ENCODE results near the gene PCBP1.
"Not testable (repeated sequence)": the region's sequence is repeated elsewhere in the genome, so short reads cannot be mapped to it uniquely, and the experiment has no call there.

PCBP1 gene

DNA sequence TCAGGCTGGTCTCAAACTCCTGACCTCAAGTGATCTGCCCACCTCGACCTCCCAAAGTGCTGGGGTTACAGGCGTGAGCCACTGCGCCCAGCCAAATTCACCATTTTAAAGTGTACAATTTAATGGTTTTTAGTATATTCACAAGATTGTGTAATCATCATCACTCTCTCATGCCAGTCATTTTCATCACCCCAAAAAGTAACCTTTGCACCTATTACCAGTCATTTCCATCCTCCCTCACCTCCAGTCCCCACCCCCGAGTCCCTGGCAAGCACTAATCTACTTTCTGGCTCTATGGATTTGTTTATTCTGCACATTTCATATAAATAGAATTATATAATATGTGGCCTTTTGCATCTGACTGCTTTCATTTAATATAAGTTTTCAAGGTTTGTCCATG is 10.8 kb downstream of the PCBP1 start:
- DNase-seq (ENCODE audit: low read depth in 2 of 2) = no peak

DNA sequence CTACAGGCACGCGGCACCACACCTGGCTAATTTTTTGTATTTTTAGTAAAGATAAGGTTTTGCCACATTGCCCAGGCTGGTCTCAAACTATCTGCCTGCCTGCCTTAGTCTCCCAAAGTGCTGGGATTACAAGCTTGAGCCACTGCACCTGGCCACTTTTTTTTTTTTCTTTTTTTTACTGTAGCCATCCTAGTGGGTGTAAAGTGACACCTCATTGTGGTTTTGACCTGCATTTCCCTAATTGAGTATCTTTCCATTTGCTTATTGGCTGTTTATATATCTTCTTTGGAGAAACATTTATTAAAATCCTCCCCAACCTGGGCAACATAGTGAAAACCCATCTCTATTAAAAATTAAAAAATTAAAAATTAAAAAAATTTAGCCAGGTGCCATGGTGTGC is 12.0 kb downstream of the PCBP1 start:
- DNase-seq (ENCODE audit: low read depth in 2 of 2) = no peak

DNA sequence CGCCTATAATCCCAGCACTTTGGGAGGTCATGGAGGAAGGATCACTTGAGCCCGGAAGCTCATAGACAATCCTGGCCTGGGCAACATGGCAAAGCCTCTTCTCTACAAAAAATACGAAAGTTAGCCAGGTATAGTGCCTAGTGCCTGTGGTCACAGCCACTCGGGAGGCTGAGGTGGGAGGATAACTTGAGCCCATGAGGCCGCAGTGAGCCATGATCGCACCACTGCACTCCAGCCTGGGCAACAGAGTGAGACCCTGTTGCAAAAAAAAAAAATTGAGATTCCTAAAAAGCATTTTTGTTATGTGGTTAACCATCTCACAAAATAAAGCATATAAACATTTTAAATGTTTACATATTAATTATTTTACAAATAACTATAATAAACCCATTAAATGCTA is 13.9 kb downstream of the PCBP1 start:
- no peak for DNase-seq (ENCODE audit: low read depth in 2 of 2)

GRCh38 chr2:70101686-70102085 is 14.4 kb downstream of the PCBP1 start:
- not testable (repeated sequence) for DNase-seq (ENCODE audit: low read depth in 2 of 2)

GRCh38 chr2:70102323-70102905 is 15.1 kb downstream of the PCBP1 start:
- not testable (repeated sequence) for DNase-seq (ENCODE audit: low read depth in 2 of 2)

GRCh38 chr2:70103531-70104061 is 16.3 kb downstream of the PCBP1 start:
- DNase-seq (ENCODE audit: low read depth in 2 of 2) = peak in 1 of 2 donors; percentile 19

DNA sequence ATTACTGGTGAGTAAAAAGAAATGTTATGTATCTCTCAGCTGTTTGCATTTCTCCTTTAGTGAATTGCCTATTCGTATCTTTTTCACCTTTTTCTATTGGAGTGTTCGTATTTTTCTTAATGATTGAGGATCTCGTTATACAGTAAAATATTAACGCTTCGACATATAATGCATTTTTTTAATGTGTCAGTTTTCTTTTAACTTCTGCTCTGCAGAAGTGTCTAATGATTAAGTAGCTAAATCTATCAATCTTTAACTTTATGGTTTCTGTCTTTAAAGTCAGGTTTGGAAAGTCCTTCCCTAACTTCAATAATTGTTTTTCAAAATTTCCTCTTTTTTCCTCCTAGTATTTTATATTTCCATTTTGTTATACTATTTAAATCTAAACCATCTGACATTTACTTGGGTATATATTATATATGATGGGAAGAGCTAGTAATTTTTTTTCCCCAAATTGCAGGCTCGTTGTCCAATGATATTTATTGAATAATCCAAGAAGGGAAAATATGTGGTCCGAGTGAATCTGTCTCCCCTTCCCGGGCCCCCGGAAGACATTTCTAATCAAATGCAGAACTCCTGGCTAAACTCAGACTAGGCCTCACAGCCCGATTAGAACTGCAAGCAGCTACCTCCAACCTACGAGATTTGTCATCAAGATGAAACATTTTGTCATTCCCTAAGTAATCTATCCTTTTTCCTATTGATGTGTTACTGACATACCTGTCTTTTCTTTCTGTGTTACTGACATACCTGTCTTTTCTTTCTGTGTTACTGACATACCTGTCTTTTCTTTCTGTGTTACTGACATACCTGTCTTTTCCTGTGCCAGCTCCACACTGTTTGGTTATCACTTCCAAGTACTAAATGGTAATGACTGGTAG is 17.2 kb downstream of the PCBP1 start:
- DNase-seq (ENCODE audit: low read depth in 2 of 2) = no peak

GRCh38 chr2:70106138-70106537 is 18.9 kb downstream of the PCBP1 start:
- not testable (repeated sequence) for DNase-seq (ENCODE audit: low read depth in 2 of 2)

GRCh38 chr2:70110397-70110796 is 23.1 kb downstream of the PCBP1 start:
- DNase-seq (ENCODE audit: low read depth in 2 of 2) = not testable (repeated sequence)

DNA sequence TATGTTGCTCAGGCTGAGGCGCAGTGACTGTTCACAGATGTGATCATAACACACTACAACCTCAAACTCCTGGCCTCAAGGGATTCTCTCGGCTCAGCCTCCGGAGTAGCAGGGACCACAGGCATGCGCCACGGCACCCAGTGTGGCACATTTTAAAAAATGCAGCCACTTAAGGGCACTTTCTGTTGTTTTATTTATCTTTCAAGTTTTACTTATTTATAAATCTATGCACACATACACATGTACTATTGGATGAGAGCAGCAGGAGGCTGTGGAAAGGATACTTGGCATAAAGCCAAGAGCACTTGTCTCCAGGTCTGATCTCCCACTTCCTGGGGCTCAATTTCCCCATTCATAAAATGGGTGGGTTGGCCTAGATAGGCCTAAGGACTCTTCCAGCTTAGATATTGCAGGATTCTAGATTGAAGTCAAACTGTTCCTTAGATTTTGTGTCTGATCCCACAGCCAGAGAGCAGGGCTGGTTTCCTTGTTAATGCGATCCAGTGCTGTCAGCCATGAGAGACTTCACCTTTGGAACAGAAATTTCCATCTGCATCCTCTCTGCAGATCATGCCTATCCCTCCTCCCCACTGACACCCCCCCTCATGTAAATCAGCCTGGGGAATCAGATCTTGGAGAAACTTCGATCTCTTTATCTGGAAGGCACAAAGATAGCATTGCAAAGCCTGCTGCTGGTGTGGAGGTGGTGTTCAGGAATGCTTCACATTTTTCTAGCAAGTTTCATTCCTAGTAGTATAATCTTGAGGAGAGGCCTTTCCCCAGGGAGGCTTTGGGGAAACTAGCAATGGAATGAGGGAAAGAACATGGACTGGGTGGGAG is 24.7 kb downstream of the PCBP1 start:
- DNase-seq (ENCODE audit: low read depth in 2 of 2) = no peak

- no peak for DNase-seq (ENCODE audit: low read depth in 2 of 2)
These were observed 26.2 kb downstream of the PCBP1 start for GRCh38 chr2:70113359-70114070.

DNA sequence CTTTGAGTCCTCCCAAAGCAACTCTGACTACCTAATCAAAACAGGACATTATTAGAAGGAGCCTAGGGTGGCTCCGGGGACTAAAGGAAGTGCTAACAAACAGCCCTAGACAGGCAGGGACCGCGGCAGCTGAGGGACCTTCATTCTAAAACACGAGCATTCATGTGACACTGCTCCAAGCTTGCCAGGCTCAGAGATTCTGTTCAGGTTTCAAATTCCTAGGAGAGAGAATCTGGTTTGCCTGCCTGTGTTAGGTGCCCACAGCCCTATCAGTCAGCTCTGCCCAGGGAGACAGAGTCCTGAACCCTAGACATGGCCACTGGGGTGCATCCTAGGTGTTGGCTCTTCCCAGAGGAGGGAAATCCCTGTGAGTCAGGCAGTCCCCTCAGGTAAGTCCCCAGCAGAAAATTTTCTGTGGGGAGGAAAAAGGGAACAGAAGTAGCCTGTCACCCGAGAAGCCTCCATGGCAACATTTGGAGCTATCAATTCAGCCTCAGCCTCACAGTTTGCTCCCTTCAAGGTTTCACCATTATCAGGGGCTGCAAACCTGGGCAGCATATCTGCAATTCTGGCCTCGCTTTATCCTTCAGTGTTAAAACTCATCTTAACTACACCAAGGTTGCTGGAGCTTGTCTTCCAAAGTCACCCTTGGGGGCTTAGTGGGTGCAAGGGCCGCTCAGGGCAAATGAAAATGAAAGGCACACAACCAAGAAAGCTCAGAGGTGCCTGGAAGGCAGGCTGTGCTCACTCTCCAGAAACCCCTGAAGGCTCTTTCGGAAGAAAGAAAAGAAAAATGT is 28.6 kb downstream of the PCBP1 start:
- no peak for DNase-seq (ENCODE audit: low read depth in 2 of 2)

GRCh38 chr2:70116936-70117552 is 29.8 kb downstream of the PCBP1 start:
- no peak for DNase-seq (ENCODE audit: low read depth in 2 of 2)

DNA sequence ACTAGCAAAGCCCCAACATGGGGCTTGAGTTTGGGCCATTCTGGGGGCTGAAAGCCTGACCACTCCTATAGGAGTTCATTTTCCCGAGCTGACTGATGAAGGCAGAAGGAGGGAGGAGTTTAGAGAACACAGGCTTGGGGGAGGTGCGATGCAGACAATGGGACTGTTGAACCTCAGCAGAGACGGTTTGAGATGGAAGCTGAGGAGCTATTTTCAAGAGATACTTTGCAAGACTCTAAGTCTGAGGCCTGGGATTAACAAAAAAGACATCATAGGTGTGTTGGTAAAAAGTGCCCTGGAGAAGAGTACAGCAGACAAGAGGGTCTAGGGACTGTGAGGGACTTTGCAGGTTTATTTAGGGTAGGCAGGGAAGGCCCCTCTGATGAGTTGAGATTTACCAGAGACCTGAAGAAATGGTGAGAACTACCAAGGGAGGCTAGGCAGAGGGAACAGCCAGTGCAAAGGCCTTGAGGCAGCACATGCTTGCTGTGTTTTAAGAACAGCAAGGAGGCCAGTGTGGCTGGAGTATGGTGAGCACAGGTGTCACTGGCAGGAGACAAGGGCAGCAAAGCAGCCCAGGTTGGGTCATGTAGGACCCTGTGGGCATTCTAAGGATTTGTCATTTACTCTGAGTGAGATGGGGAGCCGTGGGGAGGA is 31.6 kb downstream of the PCBP1 start:
- DNase-seq (ENCODE audit: low read depth in 2 of 2) = no peak

- no peak for DNase-seq (ENCODE audit: low read depth in 2 of 2)
These were observed 34.5 kb downstream of the PCBP1 start for GRCh38 chr2:70121627-70122372.

DNA sequence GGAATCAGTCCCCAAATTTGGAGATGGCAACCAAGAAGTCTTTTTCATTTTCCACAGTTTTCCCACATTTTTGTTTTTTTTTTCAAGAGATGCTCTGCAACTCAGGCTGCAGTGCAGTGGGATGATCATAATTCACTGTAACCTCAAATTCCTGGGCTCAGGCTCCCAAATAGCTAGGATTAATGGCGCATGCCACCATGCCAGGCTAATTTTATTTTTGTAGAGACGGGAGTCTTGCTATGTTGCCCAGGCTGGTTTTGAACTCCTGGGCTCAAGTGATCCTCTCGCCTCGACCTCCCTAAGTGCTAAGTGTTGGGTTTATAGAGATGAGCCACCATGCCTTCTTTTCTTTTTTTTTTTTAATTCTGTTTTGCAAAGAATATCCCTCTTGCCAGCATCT is 35.2 kb downstream of the PCBP1 start:
- DNase-seq (ENCODE audit: low read depth in 2 of 2) = no peak

DNA sequence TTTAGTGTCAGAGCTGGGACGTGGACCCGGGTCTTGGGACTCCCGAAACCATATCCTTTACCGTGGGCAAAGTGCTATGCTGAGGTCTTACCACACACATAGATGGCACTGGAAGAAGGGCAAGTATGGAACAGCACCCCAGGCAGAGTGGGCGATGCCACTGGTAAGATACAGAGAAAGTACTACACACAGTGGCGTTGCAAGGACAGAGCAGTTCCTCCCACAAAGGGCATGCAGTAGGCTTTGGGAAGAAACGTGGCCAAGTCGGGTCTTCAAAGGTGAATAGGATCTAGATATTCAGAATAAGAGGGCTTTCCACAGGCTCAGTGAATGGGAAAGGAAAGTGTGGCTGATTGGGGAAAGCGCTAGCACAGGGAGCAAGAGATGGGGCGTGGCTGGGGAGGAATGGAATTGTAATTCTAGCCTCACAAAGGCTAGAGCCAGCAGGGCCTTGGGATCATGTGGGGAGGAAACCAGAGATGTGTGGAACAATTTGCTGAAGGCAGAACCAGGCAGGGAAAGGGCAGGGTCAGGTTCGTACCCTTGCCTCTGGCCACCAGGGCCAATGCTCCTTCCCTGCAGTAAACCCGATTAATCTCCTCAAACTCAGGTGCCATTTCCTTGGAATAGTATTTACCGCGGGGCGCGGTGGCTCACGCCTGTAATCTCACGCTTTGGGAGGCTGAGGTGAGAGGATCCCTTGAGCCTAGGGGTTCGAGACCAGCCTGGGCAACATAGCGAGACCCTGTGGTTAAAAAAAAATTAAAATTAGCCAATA is 36.0 kb downstream of the PCBP1 start:
- DNase-seq (ENCODE audit: low read depth in 2 of 2) = no peak

DNA sequence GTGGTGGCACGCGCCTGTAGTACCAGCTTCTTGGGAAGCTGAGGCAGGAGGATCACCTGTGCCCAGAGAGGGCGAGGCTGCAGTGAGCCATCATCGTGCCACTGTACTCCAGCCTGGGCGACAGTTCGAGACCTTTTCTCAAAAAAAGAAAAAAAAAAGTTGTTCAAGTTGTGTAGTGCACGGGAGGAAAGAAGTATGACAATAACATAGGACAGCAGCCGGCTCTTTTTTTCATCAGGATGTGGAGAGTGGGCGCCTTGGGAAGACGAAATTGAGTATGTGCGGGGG is 36.5 kb downstream of the PCBP1 start:
- no peak for DNase-seq (ENCODE audit: low read depth in 2 of 2)
